ENCODE measurements around the gene KCNK15.

Gene KCNK15

DNA sequence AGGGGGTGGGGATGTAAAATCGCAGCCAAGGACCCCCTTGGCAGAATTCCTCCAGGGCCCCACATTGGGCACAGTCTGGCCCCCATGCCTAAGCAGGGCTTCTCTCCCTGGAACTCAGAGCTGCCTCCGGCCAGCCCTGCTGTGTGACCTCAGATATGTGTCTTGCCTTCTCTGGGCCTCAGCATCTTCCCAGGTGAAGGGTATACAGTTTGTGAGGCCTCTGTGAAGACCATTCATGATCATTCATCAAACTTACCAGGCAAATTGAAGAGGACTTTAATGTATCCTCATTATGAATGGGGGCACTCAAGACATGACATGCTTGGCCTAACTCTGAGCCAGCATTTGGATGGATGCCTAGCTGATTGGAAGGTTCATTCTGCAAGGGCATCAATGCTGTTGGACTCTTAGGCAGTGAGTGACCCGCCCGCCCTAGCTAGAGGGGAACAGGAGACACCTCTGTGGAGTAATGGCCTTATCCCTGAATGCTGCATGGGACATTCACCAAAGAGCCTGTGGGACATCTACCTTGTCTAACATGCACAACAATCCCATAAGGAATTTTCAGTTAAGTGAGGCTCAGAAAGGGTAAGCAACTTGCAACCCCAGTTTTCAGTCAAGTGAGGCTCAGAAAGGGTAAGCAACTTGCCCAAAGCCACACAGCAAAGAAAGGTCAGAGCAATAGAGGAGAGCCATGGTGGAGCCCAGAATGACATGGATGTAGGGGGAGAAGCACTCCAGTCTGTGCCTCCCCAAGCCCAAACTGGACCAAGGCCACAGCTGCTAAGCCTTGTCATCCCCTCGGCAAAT is 30.0 kb upstream of the KCNK15 start:
- DNase-seq: no peak

- no peak for DNase-seq
Measured at GRCh38 chr20:44716309-44717106, 29.2 kb upstream of the KCNK15 start.

DNA sequence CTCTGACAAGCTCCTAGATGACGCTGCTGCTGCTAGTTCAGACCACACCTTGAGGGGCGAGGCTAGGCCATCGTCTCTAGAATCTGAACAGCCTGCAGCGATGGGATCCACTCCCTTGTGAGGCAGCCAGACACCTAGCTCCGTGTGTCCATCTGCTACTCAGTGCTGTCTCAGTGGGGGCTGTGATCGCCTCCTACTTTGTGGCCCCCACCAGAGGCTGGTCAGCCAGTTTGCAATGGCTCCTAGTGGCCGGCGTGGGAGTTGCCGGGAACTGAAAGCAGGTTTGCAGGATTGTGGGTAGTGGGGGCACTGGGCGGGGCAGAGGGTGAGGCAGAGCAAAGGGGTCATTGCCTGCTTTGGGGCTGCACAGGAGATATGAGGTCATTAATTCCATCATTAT is 27.7 kb upstream of the KCNK15 start:
- DNase-seq: no peak

DNA sequence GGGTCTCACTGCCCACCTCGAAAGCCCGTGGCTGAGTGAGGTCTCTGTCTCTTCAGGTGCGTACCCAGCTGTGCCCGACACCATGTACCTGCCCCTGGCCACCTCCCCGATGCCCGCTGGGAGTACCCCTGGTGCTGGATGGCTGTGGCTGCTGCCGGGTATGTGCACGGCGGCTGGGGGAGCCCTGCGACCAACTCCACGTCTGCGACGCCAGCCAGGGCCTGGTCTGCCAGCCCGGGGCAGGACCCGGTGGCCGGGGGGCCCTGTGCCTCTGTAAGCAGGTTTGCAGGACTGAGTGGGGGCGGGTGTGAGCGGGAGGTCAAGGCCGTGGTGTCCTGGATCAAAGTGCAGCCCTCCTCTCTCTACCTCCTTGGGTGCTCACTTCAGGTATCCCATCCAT is 25.8 kb upstream of the KCNK15 start:
- no peak for DNase-seq

GRCh38 chr20:44720621-44720996 is 25.1 kb upstream of the KCNK15 start:
- DNase-seq: peak; percentile 13

DNA sequence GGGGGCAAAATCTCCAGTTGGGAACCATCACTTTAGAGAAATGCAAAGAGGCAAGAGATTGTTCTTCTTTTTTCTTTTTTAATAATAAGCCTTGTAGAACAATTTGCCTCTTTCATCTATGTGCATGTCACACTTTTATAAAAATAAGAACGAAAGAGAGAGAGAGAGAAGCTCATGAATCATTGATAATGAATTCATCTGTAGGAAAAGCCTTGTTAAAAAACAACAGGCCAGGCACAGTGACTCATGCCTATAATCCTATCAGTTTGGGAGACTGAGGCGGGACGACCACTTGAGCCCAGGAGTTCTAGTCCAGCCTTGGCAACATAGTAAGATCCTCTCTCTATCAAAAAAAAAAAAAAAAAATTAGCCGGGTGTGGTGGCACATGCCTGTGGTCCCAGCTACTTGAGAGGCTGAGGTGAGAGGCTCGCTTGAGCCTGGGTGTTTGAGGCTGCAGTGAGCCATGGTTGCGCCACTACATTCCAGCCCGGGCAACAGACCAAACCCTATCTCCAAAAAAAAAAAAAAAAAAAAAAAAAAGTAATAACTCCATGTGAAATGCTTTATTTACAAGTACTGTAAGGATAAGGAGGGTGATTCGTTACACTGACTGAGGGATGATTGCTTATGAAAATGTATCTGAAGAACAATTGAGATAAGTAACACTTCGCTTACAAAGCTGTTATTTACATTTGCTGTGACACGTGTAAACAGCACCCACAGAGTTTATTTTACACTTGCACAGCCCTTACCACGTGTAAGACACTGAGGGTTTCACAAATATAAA is 24.5 kb upstream of the KCNK15 start:
- no peak for DNase-seq

DNA sequence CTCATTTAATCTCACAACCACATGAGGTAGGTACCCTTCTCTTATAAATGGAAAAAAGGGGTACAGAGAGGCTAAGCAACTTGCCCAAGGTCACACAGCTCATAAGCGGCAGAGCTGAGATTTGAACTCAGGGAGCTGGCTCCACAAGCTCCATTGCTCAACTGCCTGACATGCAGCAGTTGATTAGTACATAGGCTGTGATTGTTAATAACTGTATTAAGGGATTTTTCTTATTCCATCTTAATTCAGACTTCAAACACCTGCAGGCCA is 23.9 kb upstream of the KCNK15 start:
- DNase-seq: no peak

GRCh38 chr20:44722990-44723389 is 22.7 kb upstream of the KCNK15 start:
- no peak for DNase-seq

DNA sequence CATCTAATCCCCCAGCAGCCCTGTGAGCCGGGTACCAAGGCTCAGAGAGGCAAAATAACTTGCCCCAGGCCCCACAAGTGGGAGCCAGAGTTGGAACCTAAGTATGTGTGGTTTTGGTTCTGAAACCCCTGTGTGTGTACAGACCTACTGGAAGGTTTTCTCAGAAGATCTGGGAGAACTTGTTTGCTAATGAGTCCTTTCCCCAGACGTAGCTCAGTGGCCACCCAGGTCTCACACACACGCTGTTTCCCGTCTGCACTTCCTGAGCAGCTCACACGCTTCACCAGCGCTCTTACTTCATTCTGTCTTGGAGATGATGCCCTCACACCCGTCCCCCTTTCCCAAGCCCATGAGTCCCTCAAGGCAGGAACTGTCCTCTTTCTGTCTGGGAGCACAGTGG is 22.3 kb upstream of the KCNK15 start:
- DNase-seq: no peak

GRCh38 chr20:44723798-44724362 is 21.8 kb upstream of the KCNK15 start:
- DNase-seq: no peak

DNA sequence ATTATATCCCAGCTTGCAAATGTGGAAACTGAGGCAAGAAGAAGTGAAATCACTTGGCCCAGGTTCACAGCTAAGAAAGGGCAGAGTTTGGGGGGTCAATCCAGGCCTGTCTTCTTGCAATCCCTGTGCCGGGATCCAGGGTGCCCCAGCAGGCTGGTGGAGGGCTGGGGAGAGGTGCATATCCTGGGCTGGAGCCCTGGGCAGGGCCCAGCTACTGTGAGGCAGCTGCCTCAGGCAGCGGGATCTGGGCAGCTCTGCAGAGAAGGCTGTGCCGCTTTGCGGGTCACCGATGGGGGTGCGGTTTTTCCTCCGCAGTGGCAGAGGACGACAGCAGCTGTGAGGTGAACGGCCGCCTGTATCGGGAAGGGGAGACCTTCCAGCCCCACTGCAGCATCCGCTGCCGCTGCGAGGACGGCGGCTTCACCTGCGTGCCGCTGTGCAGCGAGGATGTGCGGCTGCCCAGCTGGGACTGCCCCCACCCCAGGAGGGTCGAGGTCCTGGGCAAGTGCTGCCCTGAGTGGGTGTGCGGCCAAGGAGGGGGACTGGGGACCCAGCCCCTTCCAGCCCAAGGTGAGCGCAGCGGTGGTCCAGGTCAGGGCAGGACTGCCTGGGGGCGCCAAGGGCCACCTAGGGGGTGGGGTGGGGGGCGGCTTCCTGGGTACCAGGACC is 21.1 kb upstream of the KCNK15 start:
- no peak for DNase-seq

- DNase-seq: no peak
Measured at GRCh38 chr20:44725837-44726236, 19.8 kb upstream of the KCNK15 start.

DNA sequence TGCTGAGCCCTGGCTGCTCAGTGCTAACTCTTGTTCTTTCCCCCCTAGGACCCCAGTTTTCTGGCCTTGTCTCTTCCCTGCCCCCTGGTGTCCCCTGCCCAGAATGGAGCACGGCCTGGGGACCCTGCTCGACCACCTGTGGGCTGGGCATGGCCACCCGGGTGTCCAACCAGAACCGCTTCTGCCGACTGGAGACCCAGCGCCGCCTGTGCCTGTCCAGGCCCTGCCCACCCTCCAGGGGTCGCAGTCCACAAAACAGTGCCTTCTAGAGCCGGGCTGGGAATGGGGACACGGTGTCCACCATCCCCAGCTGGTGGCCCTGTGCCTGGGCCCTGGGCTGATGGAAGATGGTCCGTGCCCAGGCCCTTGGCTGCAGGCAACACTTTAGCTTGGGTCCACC is 18.6 kb upstream of the KCNK15 start:
- no peak for DNase-seq

- no peak for DNase-seq
Measured at GRCh38 chr20:44727651-44728050, 18.0 kb upstream of the KCNK15 start.

GRCh38 chr20:44728801-44729443 is 16.7 kb upstream of the KCNK15 start:
- DNase-seq: peak; percentile 86

DNA sequence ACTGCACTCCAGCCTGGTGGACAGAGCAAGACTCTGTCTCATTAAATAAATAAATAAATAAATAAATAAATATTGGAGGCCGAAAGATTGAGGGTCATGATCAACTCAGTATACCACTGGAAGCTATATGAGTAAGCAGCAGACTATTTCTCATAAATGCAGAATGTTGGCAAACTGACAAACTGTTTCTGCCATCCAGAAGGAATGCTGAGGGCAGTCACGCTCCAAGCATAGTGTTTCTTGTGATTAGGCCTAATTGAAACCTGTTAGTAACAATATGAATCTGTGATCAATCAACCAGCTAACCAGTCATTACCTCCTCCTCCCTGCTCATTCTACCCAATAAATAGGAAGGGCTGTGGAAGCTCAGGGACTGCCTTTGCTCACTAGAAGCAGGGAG is 15.2 kb upstream of the KCNK15 start:
- DNase-seq: no peak

DNA sequence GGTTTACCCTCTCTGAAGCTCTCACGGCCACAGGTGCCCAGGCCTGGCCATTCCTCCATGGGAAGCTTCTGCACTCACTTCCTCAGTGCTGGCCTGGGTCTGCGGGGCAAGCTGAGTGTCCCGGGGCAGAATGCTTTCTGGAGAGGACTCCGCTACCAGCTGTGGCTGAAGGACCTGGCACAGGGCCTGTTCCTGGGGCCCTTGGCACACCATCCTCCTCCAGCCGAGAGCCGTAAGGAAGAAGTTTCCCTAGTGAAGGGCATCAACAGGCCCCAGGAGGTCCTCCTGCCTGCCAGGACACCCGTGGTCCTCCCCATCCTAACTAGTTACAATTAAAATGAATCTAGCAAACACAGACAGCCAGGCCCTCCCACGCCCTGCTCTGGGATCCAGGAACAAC is 14.0 kb upstream of the KCNK15 start:
- DNase-seq: no peak

DNA sequence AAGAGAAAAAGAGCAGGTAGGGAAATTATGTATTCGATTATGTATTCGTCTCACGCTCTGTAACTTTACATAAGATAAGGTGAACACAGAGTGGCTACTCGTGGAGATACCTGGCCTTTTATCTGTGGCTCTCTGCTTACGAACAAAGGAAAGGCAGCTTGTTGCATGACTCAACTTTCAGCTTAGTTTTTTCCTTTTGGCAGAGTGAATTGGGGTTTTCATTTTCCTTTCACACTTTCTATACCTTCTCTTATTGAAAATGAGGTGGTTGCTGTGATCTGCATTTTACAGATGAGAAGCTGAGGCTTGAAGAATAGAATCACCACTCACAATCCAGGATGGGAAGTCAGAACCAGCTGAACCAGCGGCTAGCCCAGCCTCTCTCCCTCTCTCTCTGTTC is 13.3 kb upstream of the KCNK15 start:
- no peak for DNase-seq

DNA sequence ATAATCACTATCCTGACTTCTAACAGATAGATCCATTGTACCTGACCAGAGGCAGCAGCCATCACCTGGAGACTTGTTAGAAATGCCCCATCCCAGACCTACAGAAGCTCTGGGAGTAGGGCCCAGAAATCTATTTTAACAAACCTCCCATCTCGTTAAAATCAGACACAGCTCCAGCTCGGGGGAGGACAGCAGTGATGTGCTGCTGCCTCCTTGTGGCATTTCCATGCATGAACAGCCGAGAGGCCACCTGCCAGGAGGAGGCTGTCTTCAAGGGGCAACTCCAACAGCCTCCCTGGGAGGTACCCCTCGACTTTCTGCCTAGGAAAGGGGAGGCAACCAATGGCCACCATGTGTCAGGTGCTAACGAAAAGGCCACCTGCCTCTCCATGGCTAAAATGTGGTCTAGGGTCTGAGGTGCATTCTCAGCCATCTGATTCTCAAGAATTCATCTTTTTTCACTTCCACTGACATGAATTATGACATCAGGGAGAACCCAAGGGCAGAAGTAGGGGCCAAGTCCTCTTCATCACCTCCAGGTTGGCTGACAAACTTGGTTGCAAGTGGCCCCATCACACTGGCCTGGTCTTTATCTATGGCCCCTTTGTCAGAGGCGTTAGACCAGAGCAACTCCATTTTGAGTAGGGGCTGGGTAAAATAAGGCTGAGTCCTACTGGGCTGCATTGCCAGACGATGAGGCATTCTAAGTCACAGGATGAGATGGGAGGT is 12.2 kb upstream of the KCNK15 start:
- peak; percentile 48 for DNase-seq

DNA sequence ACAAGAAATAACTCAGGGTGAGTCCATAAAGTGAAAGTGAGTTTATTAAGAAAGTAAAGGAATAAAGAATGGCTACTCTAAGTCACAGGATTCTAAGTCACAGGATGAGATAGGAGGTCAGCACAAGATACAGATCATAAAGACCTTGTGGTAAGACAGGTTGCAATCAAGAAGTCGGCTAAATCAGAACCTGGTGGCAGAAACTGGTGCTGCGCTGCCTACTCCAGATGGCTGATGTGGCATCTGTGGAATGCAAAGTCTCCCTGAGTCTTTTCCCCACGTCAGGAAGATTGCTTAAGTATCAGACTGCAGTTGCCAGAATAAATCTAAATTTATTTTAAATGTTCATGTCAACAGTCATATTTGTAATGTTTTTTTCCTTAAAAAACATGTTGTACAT is 10.7 kb upstream of the KCNK15 start:
- no peak for DNase-seq

GRCh38 chr20:44735816-44736169 is 9.9 kb upstream of the KCNK15 start:
- DNase-seq: no peak

Data from NCI-H2171 (cell line).